GM23338 (cell line): ENCODE data around the gene THADA. TPM values are rescaled to one million over a fixed set of nuclear protein-coding genes. Genes with fewer than 3 reads are reported as not detected.

ENCODE experiments used
- ATAC-seq: fragments of 200-7000 bp; cut with Tn5 transposase; 3 replicates; pipeline ENCODE4 v1.9.1; 2020
- DNase-seq: peaks from one replicate; pipeline ENCODE4 v3.0.0-alpha.2; 2015; ENCODE audit warnings: low spot score
- H2AFZ ChIP-seq: fragments of 200-600 bp; sonication (generic); 2 replicates; pipeline ENCODE4 v1.8.0; 2016; ENCODE audit warnings: antibody characterized with exemption, mild to moderate bottlenecking, moderate library complexity
- H3F3A ChIP-seq: fragments of 200-600 bp; sonication (generic); replicated peaks from 2 replicates; pipeline ENCODE4 v1.8.0; 2017; ENCODE audit warnings: antibody characterized with exemption, mixed run types, low read depth
- H3K27ac ChIP-seq: fragments of 200-600 bp; sonication (generic); 2 replicates; pipeline ENCODE4 v1.6.1; 2016; ENCODE audit warnings: low read depth
- H3K27me3 ChIP-seq: fragments of 200-600 bp; sonication (generic); 2 replicates; pipeline ENCODE4 v1.8.0; 2016; ENCODE audit warnings: mild to moderate bottlenecking, mixed run types, moderate library complexity; ENCODE audit not compliant: insufficient read depth
- H3K36me3 ChIP-seq: fragments of 200-600 bp; sonication (generic); 2 replicates; pipeline ENCODE4 v1.8.0; 2016; ENCODE audit warnings: mild to moderate bottlenecking; ENCODE audit not compliant: insufficient read depth
- H3K4me1 ChIP-seq: fragments of 200-600 bp; sonication (generic); 2 replicates; pipeline ENCODE4 v1.8.0; 2016; ENCODE audit warnings: mild to moderate bottlenecking, moderate library complexity; ENCODE audit not compliant: insufficient read depth
- H3K4me2 ChIP-seq: fragments of 200-600 bp; sonication (generic); 2 replicates; pipeline ENCODE4 v1.7.1; 2017; ENCODE audit warnings: mixed run types
- H3K4me3 ChIP-seq: fragments of 200-600 bp; sonication (generic); 2 replicates; pipeline ENCODE4 v1.6.1; 2016; ENCODE audit warnings: mixed run types
- H3K79me2 ChIP-seq: fragments of 200-600 bp; sonication (generic); replicated peaks from 2 replicates; pipeline ENCODE4 v1.8.0; 2017; ENCODE audit warnings: mild to moderate bottlenecking; ENCODE audit not compliant: insufficient read depth
- H3K9me2 ChIP-seq: fragments of 200-600 bp; sonication (generic); 2 replicates; pipeline ENCODE4 v1.8.0; 2017; ENCODE audit not compliant: insufficient read depth
- H4K20me1 ChIP-seq: fragments of 200-600 bp; sonication (generic); replicated peaks from 2 replicates; pipeline ENCODE4 v1.8.0; 2017; ENCODE audit warnings: mild to moderate bottlenecking; ENCODE audit not compliant: insufficient read depth
- H3K27ac Mint-ChIP-seq: 2 replicates; pipeline ENCODE4 v1.8.0; 2020; ENCODE audit warnings: inconsistent platforms, mild to moderate bottlenecking, moderate library complexity, mixed read lengths
- H3K27me3 Mint-ChIP-seq: 3 replicates; pipeline ENCODE4 v1.8.0; 2022; ENCODE audit warnings: low read depth, mild to moderate bottlenecking, moderate library complexity, mixed read lengths, inconsistent platforms; ENCODE audit not compliant: insufficient read depth, poor library complexity
- H3K36me3 Mint-ChIP-seq: 3 replicates; pipeline ENCODE4 v1.8.0; 2021; ENCODE audit warnings: low read depth, mild to moderate bottlenecking, inconsistent platforms, moderate library complexity, mixed read lengths
- H3K4me1 Mint-ChIP-seq: 3 replicates; pipeline ENCODE4 v1.8.0; 2020; ENCODE audit warnings: mild to moderate bottlenecking, inconsistent platforms, mixed read lengths
- H3K4me3 Mint-ChIP-seq: 3 replicates; pipeline ENCODE4 v1.8.0; 2021; ENCODE audit warnings: moderate library complexity, mild to moderate bottlenecking, inconsistent platforms, mixed read lengths
- H3K9me3 Mint-ChIP-seq: 3 replicates; pipeline ENCODE4 v1.8.0; 2020; ENCODE audit warnings: moderate library complexity, mild to moderate bottlenecking, inconsistent platforms, mixed read lengths
- CREB1 ChIP-seq: fragments of 250-450 bp; sonication (Bioruptor Pico); IDR thresholded peaks from 2 replicates; pipeline ENCODE4 v1.5.0; 2020; ENCODE audit warnings: low read depth, mild to moderate bottlenecking, moderate library complexity
- EZH2 ChIP-seq: fragments of 200-600 bp; sonication (generic); IDR thresholded peaks from one replicate; pipeline ENCODE4 v1.8.0; 2017; ENCODE audit warnings: antibody characterized with exemption, mild to moderate bottlenecking, low read depth; ENCODE audit not compliant: unreplicated experiment
- EZH2phosphoT487 ChIP-seq: fragments of 200-600 bp; sonication (generic); IDR thresholded peaks from one replicate; pipeline ENCODE4 v1.8.1; 2018; ENCODE audit warnings: antibody characterized with exemption; ENCODE audit not compliant: unreplicated experiment
- JUNB ChIP-seq: IDR thresholded peaks from one replicate; pipeline ENCODE4 v1.6.1; 2016; ENCODE audit warnings: antibody characterized with exemption; ENCODE audit not compliant: unreplicated experiment
- NANOG ChIP-seq: IDR thresholded peaks from 2 replicates; pipeline ENCODE4 v1.6.1; 2016; ENCODE audit warnings: antibody characterized with exemption, borderline replicate concordance
- POLR2AphosphoS5 ChIP-seq: IDR thresholded peaks from 2 replicates; pipeline ENCODE4 v1.6.1; 2016; ENCODE audit warnings: antibody characterized with exemption, low read depth
- STAT1 ChIP-seq: IDR thresholded peaks from one replicate; pipeline ENCODE4 v1.6.1; 2016; ENCODE audit warnings: antibody characterized with exemption; ENCODE audit not compliant: unreplicated experiment
- ZNF114 ChIP-seq: fragments of 250-450 bp; sonication (Bioruptor Pico); IDR thresholded peaks from 2 replicates; pipeline ENCODE4 v1.5.0; 2020; ENCODE audit warnings: mild to moderate bottlenecking, moderate library complexity
- ZNF331 ChIP-seq: fragments of 250-450 bp; sonication (Bioruptor Pico); IDR thresholded peaks from 2 replicates; pipeline ENCODE4 v1.5.0; 2020; ENCODE audit warnings: low read depth, mild to moderate bottlenecking, moderate library complexity
- polyA plus RNA-seq: library from polyadenylated mRNA; unstranded; fragments of >200 nt; fragmentation: Nextera tagmentation; extraction: Ambion mirVana; gene quantifications from 2 replicates; pipeline ENCODE4 v1.2.1, GENCODE V29; 2016
- total RNA-seq: library from RNA; depleted of rRNA; stranded (reverse); fragments of >200 nt; shearing (Covaris generic); gene quantifications from 2 replicates; pipeline ENCODE4 v1.2.3, GENCODE V29; 2014
- TF ChIP-seq, protein P1 (sequence below): fragments of 250-450 bp; sonication (Bioruptor Pico); IDR thresholded peaks from 2 replicates; pipeline ENCODE4 v1.5.0; 2020; ENCODE audit warnings: mild to moderate bottlenecking, moderate library complexity
- TF ChIP-seq, protein P2 (sequence below), 2 experiments: fragments of 200-600 bp in 1 of 2; sonication (generic) in 1 of 2; conservative IDR thresholded peaks; 2 replicates each; pipeline versions ENCODE4 v1.5.1 to v1.6.1; 2016 to 2017; ENCODE audit warnings: antibody characterized with exemption in 2 of 2, low read depth in 2 of 2, mild to moderate bottlenecking in 2 of 2, moderate library complexity in 1 of 2
- TF ChIP-seq, protein P3 (sequence below): IDR thresholded peaks from 2 replicates; pipeline ENCODE4 v1.6.1; 2016; ENCODE audit warnings: antibody characterized with exemption
- TF ChIP-seq, protein P4 (sequence below): IDR thresholded peaks from one replicate; pipeline ENCODE4 v1.6.1; 2018; ENCODE audit warnings: antibody characterized with exemption; ENCODE audit not compliant: unreplicated experiment

Gene THADA
- total and polyA plus RNA-seq, 2 experiments from 2014 or later = 17.0 to 30.7 TPM

DNA sequence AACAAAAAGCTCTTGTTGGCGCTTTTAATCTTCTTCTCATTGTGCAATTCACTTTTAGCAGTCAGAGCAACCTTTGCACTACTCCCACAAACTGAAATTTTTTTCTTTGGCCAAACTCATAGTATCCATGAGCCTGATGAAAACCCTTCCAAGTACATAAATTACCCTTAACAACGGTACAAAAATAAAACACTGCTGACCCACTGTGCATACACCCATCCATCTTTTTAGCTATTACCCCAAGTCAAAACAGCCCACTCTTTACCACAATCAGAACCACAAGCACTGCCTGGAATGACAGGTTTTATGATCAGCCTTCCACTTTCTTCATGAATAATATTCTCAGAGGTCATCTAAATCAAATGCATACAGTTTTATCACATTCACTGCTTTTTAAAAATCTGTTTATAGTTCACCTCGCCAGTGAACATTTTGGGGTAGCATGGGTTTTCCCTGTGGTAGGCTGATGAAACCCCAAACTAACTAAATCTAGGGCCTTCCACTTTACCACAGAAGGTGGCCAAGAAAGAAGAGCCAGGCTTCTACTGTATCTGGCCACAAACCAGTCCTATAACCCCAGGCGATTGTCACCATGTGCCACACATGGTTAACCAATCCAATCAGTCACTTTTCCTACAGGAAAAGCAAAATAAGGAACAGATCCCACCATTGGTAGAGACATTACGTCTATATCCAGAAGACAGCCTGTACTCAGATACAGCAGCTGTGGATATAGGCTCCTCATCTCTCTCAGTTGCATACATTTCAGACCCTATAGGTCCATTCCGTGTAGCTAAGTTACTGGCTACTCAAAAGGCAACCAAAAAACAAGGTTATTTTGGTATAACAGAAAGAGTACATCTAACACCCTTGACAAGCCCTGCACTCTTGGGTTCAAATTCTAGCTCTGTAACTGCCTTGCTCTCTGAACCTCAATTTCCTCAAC, 171.3 kb downstream of the THADA start:
- Mint-ChIP-seq H3K9me3 (no peaks in the 10 kb centered on the region), H3K4me1 (no peaks in the 10 kb centered on the region), H3K27me3 (no peaks in the 10 kb centered on the region), H3K4me3 (no peak overlapping the region), H3K36me3 (peaks cover 3% of the 10 kb centered on the region; the same call in 1 of the 3 replicates), H3K27ac (no peak overlapping the region)
- H3K27me3 ChIP-seq = no peaks in the 10 kb centered on the region
- ATAC-seq = no peak
- no peaks in the 10 kb centered on the region for H3K9me2 ChIP-seq
- DNase-seq = no peak
- H3K27ac ChIP-seq = no peak overlapping the region
- no peaks in the 10 kb centered on the region for H3K36me3 ChIP-seq
- no peaks in the 10 kb centered on the region for H3K79me2 ChIP-seq
- no peaks in the 10 kb centered on the region for H3F3A ChIP-seq
- no peak overlapping the region for H2AFZ ChIP-seq
- no peak overlapping the region for H3K4me3 ChIP-seq
- 0 out of 2 replicates have a peak, but pooled peaks cover 3% of the 10 kb centered on the region for H4K20me1 ChIP-seq
- H3K4me1 ChIP-seq = no peaks in the 10 kb centered on the region
- H3K4me2 ChIP-seq = no peak overlapping the region
- no peak for TF ChIP-seq JUNB
- no peak for TF ChIP-seq EZH2phosphoT487
- TF ChIP-seq NANOG = no peak
- TF ChIP-seq, protein P1, sequence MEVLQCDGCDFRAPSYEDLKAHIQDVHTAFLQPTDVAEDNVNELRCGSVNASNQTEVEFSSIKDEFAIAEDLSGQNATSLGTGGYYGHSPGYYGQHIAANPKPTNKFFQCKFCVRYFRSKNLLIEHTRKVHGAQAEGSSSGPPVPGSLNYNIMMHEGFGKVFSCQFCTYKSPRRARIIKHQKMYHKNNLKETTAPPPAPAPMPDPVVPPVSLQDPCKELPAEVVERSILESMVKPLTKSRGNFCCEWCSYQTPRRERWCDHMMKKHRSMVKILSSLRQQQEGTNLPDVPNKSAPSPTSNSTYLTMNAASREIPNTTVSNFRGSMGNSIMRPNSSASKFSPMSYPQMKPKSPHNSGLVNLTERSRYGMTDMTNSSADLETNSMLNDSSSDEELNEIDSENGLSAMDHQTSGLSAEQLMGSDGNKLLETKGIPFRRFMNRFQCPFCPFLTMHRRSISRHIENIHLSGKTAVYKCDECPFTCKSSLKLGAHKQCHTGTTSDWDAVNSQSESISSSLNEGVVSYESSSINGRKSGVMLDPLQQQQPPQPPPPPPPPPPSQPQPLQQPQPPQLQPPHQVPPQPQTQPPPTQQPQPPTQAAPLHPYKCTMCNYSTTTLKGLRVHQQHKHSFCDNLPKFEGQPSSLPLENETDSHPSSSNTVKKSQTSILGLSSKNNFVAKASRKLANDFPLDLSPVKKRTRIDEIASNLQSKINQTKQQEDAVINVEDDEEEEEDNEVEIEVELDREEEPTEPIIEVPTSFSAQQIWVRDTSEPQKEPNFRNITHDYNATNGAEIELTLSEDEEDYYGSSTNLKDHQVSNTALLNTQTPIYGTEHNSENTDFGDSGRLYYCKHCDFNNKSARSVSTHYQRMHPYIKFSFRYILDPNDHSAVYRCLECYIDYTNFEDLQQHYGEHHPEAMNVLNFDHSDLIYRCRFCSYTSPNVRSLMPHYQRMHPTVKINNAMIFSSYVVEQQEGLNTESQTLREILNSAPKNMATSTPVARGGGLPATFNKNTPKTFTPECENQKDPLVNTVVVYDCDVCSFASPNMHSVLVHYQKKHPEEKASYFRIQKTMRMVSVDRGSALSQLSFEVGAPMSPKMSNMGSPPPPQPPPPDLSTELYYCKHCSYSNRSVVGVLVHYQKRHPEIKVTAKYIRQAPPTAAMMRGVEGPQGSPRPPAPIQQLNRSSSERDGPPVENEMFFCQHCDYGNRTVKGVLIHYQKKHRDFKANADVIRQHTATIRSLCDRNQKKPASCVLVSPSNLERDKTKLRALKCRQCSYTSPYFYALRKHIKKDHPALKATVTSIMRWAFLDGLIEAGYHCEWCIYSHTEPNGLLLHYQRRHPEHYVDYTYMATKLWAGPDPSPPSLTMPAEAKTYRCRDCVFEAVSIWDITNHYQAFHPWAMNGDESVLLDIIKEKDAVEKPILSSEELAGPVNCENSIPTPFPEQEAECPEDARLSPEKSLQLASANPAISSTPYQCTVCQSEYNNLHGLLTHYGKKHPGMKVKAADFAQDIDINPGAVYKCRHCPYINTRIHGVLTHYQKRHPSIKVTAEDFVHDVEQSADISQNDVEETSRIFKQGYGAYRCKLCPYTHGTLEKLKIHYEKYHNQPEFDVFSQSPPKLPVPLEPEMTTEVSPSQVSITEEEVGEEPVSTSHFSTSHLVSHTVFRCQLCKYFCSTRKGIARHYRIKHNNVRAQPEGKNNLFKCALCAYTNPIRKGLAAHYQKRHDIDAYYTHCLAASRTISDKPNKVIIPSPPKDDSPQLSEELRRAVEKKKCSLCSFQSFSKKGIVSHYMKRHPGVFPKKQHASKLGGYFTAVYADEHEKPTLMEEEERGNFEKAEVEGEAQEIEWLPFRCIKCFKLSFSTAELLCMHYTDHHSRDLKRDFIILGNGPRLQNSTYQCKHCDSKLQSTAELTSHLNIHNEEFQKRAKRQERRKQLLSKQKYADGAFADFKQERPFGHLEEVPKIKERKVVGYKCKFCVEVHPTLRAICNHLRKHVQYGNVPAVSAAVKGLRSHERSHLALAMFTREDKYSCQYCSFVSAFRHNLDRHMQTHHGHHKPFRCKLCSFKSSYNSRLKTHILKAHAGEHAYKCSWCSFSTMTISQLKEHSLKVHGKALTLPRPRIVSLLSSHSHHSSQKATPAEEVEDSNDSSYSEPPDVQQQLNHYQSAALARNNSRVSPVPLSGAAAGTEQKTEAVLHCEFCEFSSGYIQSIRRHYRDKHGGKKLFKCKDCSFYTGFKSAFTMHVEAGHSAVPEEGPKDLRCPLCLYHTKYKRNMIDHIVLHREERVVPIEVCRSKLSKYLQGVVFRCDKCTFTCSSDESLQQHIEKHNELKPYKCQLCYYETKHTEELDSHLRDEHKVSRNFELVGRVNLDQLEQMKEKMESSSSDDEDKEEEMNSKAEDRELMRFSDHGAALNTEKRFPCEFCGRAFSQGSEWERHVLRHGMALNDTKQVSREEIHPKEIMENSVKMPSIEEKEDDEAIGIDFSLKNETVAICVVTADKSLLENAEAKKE (CRISPR knock-in tag) = no peak
- no peak for TF ChIP-seq STAT1
- TF ChIP-seq, protein P2, sequence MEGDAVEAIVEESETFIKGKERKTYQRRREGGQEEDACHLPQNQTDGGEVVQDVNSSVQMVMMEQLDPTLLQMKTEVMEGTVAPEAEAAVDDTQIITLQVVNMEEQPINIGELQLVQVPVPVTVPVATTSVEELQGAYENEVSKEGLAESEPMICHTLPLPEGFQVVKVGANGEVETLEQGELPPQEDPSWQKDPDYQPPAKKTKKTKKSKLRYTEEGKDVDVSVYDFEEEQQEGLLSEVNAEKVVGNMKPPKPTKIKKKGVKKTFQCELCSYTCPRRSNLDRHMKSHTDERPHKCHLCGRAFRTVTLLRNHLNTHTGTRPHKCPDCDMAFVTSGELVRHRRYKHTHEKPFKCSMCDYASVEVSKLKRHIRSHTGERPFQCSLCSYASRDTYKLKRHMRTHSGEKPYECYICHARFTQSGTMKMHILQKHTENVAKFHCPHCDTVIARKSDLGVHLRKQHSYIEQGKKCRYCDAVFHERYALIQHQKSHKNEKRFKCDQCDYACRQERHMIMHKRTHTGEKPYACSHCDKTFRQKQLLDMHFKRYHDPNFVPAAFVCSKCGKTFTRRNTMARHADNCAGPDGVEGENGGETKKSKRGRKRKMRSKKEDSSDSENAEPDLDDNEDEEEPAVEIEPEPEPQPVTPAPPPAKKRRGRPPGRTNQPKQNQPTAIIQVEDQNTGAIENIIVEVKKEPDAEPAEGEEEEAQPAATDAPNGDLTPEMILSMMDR (conservative IDR thresholded peaks at IDR 0.05; ENCODE audit: low read depth in 2 of 2) = no peak
- TF ChIP-seq, protein P3, sequence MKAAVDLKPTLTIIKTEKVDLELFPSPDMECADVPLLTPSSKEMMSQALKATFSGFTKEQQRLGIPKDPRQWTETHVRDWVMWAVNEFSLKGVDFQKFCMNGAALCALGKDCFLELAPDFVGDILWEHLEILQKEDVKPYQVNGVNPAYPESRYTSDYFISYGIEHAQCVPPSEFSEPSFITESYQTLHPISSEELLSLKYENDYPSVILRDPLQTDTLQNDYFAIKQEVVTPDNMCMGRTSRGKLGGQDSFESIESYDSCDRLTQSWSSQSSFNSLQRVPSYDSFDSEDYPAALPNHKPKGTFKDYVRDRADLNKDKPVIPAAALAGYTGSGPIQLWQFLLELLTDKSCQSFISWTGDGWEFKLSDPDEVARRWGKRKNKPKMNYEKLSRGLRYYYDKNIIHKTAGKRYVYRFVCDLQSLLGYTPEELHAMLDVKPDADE = no peak
- no peak for TF ChIP-seq EZH2
- no peak for TF ChIP-seq ZNF331 (CRISPR knock-in tag)
- TF ChIP-seq ZNF114 (CRISPR knock-in tag) = no peak
- TF ChIP-seq CREB1 = no peak
- TF ChIP-seq, protein P4, sequence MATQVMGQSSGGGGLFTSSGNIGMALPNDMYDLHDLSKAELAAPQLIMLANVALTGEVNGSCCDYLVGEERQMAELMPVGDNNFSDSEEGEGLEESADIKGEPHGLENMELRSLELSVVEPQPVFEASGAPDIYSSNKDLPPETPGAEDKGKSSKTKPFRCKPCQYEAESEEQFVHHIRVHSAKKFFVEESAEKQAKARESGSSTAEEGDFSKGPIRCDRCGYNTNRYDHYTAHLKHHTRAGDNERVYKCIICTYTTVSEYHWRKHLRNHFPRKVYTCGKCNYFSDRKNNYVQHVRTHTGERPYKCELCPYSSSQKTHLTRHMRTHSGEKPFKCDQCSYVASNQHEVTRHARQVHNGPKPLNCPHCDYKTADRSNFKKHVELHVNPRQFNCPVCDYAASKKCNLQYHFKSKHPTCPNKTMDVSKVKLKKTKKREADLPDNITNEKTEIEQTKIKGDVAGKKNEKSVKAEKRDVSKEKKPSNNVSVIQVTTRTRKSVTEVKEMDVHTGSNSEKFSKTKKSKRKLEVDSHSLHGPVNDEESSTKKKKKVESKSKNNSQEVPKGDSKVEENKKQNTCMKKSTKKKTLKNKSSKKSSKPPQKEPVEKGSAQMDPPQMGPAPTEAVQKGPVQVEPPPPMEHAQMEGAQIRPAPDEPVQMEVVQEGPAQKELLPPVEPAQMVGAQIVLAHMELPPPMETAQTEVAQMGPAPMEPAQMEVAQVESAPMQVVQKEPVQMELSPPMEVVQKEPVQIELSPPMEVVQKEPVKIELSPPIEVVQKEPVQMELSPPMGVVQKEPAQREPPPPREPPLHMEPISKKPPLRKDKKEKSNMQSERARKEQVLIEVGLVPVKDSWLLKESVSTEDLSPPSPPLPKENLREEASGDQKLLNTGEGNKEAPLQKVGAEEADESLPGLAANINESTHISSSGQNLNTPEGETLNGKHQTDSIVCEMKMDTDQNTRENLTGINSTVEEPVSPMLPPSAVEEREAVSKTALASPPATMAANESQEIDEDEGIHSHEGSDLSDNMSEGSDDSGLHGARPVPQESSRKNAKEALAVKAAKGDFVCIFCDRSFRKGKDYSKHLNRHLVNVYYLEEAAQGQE = no peak
- no peak for TF ChIP-seq POLR2AphosphoS5
